ENCODE data around the gene PLD2.
"Not testable (repeated sequence)": the region's sequence is repeated elsewhere in the genome, so short reads cannot be mapped to it uniquely, and the experiment has no call there.

PLD2 gene

GRCh38 chr17:4810696-4811290, 3.8 kb downstream of the PLD2 start:
- Mint-ChIP-seq H3K9me3 (no peaks in the 10 kb centered on the region), H3K4me1 (peaks cover 17% of the 10 kb centered on the region), H3K27ac (no peak overlapping the region), H3K27me3 (no peaks in the 10 kb centered on the region), H3K4me3 (no peak overlapping the region)
- ATAC-seq, result no peak
- DNase-seq, result no peak

DNA sequence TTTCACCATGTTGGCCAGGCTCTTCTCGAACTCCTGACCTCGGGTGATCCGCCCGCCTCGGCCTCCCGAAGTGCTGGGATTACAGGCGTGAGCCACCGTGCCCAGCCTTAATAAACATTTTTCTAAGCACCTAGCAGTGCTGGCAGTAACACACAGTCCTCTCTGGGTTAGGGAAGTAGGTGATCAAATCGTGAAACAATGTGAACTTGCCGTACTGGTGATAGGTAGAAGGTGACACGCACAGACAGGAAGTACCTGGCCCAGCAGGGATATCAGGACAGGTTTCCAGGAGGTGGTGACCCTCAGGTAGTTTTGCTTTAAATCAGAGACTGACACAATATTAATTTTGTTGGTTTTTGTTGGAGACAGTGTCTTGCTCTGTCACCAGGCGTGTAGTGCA, 4.5 kb downstream of the PLD2 start:
- Mint-ChIP-seq H3K4me1 (peaks cover 11% of the 10 kb centered on the region), H3K27me3 (no peaks in the 10 kb centered on the region), H3K9me3 (no peaks in the 10 kb centered on the region), H3K27ac (no peak overlapping the region), H3K4me3 (no peak overlapping the region)
- DNase-seq (no peak), ATAC-seq (no peak)

GRCh38 chr17:4812690-4813089, 5.7 kb downstream of the PLD2 start:
- Mint-ChIP-seq H3K27ac (no peak overlapping the region), H3K27me3 (no peaks in the 10 kb centered on the region), H3K4me3 (no peak overlapping the region), H3K4me1 (peaks cover 8% of the 10 kb centered on the region), H3K9me3 (no peaks in the 10 kb centered on the region)
- ATAC-seq (no peak), DNase-seq (no peak)

- ATAC-seq (no peak), DNase-seq (no peak)
- Mint-ChIP-seq H3K4me3 (no peak overlapping the region), H3K4me1 (no peaks in the 10 kb centered on the region), H3K27me3 (no peaks in the 10 kb centered on the region), H3K27ac (no peak overlapping the region), H3K9me3 (no peaks in the 10 kb centered on the region)
Observed at GRCh38 chr17:4815043-4815675, 8.2 kb downstream of the PLD2 start.

DNA sequence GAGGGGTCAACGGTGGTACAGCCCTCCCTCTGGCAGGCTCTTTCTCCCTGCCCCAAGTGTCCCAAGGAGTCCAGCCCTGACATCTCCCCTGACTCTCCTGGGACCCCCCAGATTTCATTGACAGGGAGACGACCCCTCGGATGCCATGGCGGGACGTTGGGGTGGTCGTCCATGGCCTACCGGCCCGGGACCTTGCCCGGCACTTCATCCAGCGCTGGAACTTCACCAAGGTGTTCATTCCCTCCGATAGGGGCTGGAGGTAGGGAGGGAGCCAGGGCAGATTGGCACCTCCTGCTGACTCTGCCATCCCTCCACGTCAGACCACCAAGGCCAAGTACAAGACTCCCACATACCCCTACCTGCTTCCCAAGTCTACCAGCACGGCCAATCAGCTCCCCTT, 9.9 kb downstream of the PLD2 start:
- ATAC-seq (no peak), DNase-seq (no peak)
- Mint-ChIP-seq H3K27ac (peak overlapping the region in 1 of 2 donors; percentile 72), H3K4me3 (no peak overlapping the region), H3K4me1 (no peaks in the 10 kb centered on the region), H3K27me3 (no peaks in the 10 kb centered on the region), H3K9me3 (no peaks in the 10 kb centered on the region)

- Mint-ChIP-seq H3K27me3 (no peaks in the 10 kb centered on the region), H3K4me1 (no peaks in the 10 kb centered on the region), H3K27ac (peak overlapping the region in 1 of 2 donors; percentile 82), H3K4me3 (no peak overlapping the region), H3K9me3 (no peaks in the 10 kb centered on the region)
- no peak for ATAC-seq
- no peak for DNase-seq
Observed at GRCh38 chr17:4818276-4818675, 11.3 kb downstream of the PLD2 start.

- Mint-ChIP-seq H3K4me1 (no peaks in the 10 kb centered on the region), H3K27ac (no peak overlapping the region), H3K9me3 (no peaks in the 10 kb centered on the region), H3K4me3 (no peak overlapping the region), H3K27me3 (no peaks in the 10 kb centered on the region)
- DNase-seq (no peak), ATAC-seq (no peak)
Observed at GRCh38 chr17:4822835-4823234, 15.9 kb downstream of the PLD2 start.

DNA sequence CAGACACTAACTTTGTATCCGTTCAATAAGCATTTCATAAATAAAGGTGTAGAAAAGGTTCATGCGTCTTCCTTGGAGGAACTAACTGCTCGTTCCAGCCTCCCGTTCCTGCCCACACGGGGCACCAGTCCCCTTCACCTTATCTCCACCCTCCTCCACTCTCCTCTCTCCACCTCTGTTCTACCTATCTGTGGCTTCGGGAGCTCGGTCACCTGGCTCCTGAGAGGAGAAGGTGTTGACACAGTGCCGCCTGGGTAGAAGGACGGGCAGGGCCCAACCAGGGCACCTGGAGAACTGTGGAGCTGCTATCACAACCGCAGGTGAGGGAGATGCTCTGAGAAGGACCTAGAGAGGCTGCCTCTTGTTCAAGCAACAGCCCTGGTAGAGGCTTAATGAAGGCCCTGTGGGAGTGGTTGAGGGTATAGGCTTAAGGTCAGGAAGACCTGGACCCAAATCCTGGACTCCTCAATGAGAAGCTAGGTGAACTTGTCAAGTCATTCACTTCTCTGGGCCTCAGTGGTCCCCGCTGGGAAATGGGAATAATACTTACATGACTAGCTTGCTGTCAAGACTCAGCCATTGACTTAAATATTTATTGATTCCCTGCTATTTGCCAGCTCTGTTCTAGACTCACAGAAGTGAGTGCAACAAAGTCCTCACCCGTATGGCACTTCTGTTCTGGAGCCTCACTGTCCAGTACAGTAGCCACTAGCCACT, 16.6 kb downstream of the PLD2 start:
- H3K4me3 Mint-ChIP-seq, result no peak overlapping the region
- no peaks in the 10 kb centered on the region for H3K27me3 Mint-ChIP-seq
- no peak overlapping the region for H3K27ac Mint-ChIP-seq
- DNase-seq, result no peak
- H3K4me1 Mint-ChIP-seq, result no peaks in the 10 kb centered on the region
- ATAC-seq, result no peak
- H3K9me3 Mint-ChIP-seq, result no peaks in the 10 kb centered on the region

DNA sequence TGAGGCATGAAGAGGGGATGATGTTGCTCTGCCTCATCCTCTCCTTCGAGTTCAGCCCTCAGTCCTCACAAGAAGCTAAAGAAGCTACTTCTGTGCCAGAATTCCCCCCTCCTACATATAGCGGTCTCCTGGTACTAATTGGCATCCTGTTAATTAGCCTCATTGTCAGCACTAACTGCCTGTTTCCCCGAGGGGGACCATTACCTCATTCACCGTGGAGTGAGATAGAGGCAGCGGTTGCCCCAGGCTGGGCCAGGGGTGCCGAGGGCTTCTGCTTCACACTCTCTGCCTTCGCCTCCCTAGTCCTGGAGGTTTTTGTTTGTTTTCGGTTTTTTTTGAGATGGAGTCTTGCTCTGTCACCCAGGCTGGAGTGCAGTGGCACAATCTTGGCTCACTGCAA, 20.4 kb downstream of the PLD2 start:
- Mint-ChIP-seq H3K4me3 (no peak overlapping the region), H3K9me3 (no peaks in the 10 kb centered on the region), H3K4me1 (no peaks in the 10 kb centered on the region), H3K27me3 (no peaks in the 10 kb centered on the region), H3K27ac (no peak overlapping the region)
- DNase-seq, result no peak
- no peak for ATAC-seq

DNA sequence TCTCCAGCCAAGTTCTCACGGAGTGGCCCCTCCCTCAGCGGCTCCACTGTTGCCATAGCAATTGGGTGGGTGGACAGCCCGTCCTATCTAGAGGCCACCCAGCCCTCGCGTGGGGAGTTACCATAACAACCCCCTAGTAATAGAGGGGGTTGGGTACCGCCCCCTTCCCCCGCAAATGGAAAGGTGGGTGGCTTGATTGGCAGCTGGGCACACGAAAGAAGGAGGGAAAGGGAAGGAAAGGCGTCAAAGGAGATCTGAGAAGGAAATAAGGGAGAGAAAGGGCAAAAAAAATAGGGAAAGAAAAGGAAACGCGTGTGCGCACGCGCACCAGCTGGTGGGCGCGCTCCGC, 25.9 kb downstream of the PLD2 start:
- H3K9me3 Mint-ChIP-seq, DNase-seq, H3K27me3 Mint-ChIP-seq: not testable (repeated sequence)
- Mint-ChIP-seq H3K4me1 (peaks cover 33% of the 10 kb centered on the region), H3K4me3 (peak overlapping the region; percentile 91 to 96), H3K27ac (peak overlapping the region; percentile 91 to 97)
- ATAC-seq, result peak; percentile 42

DNA sequence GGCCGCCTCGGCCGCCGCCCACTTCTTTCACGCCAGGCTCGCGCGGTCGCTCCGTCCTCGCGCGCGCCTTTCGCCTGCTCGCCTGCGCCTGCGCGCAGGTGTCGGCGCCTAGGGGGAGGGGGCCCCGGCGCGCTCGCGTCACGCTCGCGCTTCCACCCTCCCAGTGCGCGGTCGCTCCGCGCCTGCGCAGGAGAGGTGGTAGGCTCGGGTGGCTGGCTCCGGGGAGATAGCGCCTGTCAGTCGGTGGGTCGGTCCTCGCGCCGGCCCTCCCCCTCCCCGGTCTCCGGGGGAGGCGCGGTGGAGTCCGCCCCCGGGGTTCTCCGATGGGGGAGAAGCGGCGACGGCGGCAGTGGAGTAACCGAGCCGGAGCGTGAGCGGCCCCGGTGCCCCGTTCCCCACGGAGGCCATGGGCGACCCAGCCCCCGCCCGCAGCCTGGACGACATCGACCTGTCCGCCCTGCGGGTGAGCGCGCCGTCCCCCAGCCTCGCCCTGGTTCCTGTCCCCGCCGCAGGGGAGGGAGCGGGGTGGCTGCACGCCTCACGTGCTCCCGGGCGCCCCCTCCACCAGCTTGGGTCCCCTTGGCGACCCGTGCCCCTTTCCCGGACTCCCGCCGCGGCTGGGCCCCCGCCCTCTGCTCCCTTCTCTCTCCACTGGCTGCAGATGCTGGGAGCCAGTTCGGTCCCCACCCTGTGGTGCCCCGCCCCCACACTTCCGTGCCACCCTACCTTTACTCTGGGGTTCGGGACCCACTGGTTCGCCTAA, 26.4 kb downstream of the PLD2 start, which contains the start of gene MINK1:
MINK1 (plus strand) TSS at position 163 of the 763 bp plus-strand sequence; CDS start at position 407, 244 bp downstream.
- DNase-seq (peak; percentile 89 to 91), ATAC-seq (peak; percentile 92)
- no peaks in the 10 kb centered on the region for H3K9me3 Mint-ChIP-seq
- H3K4me3 Mint-ChIP-seq, result peak within 1 kb of the TSS; percentile 91 to 96
- H3K27me3 Mint-ChIP-seq, result no peaks in the 10 kb centered on the region
- peak within 1 kb of the TSS; percentile 91 to 97 for H3K27ac Mint-ChIP-seq
- peaks cover 36% of the 10 kb centered on the region for H3K4me1 Mint-ChIP-seq

DNA sequence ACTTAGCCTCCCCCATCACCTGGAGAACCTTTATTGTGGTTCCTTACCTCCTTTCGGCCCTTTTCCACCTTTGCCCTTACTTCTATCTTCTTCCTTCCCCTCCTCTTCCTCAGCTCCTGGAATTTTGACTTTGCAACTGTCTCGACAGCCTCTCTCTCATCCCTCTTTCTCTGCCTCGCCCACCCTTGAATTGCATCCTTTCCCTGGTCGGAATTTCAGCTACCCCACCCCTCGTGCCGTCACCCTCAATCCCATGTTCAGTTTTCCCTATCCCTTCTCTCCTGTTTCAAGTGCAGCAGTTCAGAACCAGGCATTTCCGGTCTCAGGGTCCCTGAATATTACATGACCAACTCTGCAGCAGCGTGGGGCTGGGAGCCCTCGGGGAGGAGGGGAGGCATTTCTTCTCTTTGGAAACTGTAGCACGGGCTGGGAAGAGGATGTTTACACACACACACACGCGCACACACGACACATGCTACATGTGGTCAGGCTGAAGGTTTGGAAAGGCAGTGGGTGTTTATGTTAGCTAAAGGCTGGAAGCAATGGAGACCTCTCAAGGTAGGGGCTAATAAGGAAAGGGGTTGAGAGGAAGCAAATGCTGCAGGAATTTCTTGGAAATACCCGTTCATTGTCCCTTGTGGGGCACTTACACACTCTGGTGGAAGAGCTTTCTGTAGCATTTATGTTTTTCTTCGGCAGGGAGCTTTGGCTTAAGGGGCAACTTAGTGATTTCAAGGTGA, 27.2 kb downstream of the PLD2 start:
- Mint-ChIP-seq H3K4me3 (peak overlapping the region; percentile 91 to 92), H3K9me3 (no peaks in the 10 kb centered on the region), H3K4me1 (peaks cover 39% of the 10 kb centered on the region), H3K27me3 (no peaks in the 10 kb centered on the region), H3K27ac (peak overlapping the region in 1 of 2 donors; percentile 10)
- ATAC-seq (no peak), DNase-seq (no peak)

DNA sequence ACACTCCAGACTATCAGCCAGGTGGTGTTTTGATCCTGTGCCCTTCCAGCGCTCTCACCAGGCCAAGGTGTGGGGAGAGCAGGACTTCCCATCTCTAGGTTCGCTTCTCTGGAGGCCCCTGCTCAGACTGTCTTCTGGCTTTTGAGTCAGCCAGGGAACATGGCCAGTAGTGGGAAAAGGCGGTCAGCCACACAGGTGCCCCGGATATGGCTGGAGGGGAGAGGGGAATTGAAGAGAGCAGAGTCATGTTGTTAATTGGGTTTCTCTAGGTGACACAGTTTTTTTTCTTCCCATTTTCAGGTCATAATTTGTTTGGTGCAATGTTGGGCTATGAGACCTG, 27.7 kb downstream of the PLD2 start:
- Mint-ChIP-seq H3K27ac (no peak overlapping the region), H3K27me3 (no peaks in the 10 kb centered on the region), H3K4me3 (peak overlapping the region; percentile 91 to 92), H3K9me3 (no peaks in the 10 kb centered on the region), H3K4me1 (peaks cover 44% of the 10 kb centered on the region)
- ATAC-seq, result no peak
- no peak for DNase-seq

GRCh38 chr17:4836221-4836620, 29.3 kb downstream of the PLD2 start:
- H3K27ac Mint-ChIP-seq, result no peak overlapping the region

More at GRCh38 chr17:4836221-4836620, 29.3 kb downstream of the PLD2 start:
- H3K4me1 Mint-ChIP-seq, result peaks cover 60% of the 10 kb centered on the region
- ATAC-seq (no peak), DNase-seq (no peak)
- H3K9me3 Mint-ChIP-seq, result no peaks in the 10 kb centered on the region
- H3K4me3 Mint-ChIP-seq, result no peak overlapping the region
- no peaks in the 10 kb centered on the region for H3K27me3 Mint-ChIP-seq

Measured in stimulated activated naive CD8-positive, alpha-beta T cell treated with anti-CD3 and anti-CD28 coated beads, Interleukin-15, amount 100 ng/mL, for 72 hours (primary cell).